Smooth muscle cell of the brain vasculature (primary cell): ENCODE measurements around the gene DBH.
A peak's percentile ranks its signal among the peaks of the same experiment; 100 is the strongest.
"Not testable (repeated sequence)": the region's sequence is repeated elsewhere in the genome, so short reads cannot be mapped to it uniquely, and the experiment has no call there.

Experiments
- DNase-seq: peaks from one replicate; pipeline ENCODE4 v3.0.0-alpha.2; 2012; ENCODE audit warnings: low read depth, low spot score

DBH gene

DNA sequence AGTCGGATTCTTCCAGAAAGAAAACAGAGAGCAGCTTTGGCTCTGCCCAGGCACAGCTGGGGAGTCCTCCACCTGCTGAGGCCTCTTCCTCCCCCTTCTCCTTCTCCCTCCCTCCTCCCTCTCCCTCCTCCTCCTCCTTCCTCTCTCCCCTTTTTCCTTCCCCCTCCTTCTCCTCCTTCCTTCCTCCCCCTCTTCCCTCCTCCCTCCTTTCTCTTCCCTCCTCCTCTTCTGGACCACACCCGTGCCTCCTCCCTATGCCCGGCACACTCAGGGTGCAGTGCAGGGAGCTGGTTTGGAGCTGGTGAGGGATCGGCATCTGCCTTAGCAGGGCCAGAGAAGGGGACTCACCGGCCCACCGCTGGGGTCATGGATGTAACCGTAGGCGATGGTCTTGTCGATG is 30.2 kb downstream of the DBH start:
- no peak for DNase-seq

DNA sequence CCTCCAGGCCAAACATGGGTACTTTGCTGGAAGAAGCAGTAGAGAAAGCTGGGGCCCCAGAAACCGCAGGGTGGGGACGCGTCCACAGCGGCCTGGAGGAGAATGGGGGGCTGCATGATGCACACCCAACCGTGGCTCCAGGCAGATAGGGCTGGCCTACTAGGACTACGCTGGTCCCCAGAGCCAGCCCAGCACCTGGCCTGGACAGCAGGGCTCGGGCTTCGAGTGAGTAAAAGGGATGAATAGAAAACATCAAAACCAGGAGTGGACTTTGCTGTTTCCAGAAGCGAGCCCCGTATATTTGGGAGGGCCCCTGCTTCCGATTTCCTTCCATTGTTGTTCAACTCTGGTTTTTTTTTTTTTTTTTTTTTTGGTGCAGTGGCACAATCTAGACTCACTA is 30.7 kb downstream of the DBH start:
- DNase-seq, result no peak

DNA sequence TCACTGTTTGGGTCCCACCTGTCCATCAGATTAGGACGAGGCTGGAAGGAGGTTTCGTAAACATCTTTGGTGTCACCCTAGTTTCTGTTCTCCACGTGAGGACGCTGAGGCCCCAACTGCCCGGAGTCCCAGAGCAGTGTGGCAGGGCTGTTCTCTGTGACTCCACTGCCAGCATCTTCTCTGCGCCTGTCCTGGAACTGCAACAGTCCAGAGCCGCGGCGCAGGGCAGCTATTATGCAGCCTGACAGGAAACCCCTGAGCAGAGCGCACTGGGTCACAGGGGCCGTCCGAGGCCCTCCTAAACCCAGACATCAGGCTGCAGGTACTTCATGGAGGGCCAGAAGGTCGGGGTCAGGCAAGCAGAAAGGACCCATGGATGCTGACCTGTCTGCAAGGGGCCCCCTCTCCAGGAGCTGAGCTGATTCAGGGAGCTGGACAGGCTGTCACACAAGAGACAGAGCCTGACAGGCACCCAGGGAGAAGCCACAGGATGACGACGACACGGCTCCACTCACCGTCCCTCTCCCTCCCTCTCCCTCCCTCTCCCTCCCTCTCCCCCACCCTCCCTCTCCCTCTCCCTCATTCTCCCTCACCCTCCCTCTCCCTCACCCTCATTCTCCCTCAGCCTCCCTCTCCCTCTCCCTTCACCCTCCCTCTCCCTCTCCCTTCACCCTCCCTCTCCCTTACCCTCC is 31.7 kb downstream of the DBH start:
- no peak for DNase-seq

DNA sequence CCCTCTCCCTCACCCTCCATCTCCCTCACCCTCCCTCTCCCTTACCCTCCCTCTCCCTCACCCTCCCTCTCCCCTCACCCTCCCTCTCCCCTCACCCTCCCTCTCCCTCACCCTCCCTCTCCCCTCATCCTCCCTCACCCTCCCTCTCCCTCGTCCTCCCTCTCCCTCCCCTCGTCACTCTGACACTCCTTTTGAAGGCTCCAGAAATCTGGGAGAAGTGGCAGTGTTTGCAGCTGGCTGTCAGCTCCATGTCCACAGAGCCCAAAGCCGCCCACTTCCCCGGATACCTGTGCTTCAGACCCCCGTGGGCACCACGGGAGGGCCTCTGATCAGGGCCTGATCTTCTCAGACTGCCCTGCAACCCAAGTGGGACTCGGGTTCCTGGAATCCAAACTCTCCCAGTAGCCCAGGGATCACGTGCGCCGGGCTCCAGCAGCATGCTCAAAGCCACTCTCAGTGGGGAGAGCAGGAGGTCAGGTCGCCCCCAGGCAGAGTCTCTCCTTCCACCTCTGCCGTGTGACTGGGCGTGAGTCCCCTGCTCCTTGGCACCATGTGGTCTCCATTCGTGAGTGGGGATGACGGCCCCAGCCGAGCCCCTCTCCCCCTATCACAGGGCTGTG is 33.1 kb downstream of the DBH start:
- DNase-seq, result no peak

DNA sequence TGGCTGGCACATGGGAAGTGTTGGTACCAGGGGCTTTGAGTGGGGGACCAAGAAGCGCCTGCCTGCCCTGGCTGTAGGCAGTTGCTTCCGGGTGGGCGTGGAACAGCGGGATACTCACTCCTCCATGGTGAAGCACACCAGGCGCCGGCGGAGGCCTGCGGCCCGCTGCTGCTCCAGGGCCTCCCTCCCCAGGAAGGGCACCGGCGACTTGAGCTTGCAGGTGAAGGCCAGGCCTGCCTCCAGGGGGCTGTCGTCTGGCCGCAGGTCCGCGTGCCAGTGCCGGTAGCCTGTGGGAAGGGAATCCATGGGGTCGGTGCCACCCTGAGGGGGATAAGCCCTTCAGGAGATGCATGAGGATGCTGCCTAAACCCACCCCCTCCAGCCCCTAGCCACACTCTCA is 34.3 kb downstream of the DBH start:
- DNase-seq, result no peak

DNA sequence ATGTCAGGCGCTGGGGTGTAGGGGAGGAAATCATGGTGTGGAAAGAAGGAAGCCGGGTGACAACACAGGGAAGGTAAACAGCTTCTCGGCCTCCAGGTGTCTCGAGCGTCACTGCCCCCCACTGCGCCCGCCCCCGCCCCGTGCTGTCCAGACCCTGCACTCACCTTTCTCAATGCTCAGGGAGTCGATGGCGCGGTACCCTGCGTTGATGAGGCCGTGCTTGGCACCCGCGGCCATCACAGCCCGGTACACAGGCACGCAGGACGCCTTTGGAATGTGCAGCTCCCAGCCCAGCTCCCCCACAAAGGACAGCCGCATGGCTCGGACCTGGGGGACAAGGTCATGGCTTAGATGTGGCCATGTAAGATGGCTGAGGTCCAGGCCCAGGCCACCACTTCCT is 35.2 kb downstream of the DBH start:
- no peak for DNase-seq

DNA sequence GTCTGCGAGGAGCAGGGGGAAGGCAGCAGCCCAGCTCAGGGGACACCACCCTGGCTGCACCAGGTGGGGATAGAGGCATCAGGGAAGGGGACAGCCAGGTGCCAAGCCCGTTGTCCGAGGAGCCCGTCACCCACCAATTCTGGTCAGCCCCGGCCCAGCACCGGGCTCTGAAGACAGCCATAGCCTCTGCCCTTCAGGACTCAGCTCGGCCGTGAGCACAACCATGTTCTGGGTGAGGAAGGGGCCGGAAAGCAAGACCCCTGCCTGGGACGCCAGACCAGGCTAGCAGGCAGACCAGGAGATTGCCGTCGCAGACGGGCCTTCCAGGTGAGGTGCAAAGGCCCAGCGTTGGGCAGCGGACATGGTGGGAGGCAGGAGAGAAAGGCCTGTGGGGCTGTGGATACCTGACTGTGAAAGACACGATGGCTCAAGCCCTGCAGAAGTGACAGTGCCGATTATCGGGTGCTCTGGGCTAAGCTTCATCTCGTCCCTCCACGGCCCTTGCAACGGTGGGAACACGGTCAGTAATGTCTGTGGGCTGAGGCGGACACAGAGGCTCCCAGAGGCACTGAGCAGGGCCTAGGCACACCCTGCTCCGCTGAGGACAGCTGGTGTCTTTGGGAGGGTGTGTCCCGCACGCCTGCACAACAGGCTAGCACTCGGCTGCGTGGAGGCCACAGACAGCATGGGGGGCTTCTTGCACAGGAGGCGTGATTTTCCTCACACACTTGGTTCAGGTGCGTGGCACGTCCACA is 36.5 kb downstream of the DBH start:
- no peak for DNase-seq

DNA sequence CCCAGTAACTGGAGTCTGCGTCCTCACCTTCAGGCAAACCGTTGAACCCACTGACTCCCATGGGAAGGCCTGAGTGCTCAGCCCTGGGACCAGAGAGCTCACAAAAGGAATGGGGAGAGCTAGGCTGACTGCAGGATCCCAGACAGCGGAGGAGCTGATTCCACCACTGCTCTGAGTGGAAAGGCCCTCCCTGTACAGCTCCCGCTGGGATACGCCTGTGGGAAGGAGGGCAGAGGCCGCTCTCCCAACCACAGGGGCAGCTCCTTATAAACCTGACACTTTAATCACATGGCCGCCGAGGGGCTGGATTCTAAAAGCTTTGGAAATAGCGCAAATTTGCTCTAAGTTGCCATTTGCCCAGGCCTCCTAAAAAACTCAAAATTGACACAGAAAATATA is 37.1 kb downstream of the DBH start:
- peak; percentile 33 for DNase-seq

DNA sequence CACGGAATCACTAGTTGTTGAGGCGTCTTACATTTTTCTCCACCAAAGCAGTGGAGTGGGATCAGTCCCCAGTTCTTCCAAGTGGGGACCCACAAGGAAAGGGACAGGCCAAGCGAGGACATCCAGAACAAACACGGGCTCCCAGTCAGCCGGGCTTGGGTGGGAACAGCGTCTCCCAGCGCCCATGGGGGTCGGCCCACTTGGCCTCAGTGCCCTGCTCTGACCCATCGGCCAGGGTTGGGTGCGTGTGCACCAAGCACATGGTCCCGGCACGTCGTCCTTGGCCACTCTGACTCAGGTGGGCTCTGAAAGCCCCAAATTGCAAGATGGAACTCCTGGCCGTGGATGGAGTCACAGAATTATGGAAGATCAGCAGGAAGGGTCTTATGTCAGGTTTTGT is 37.9 kb downstream of the DBH start:
- no peak for DNase-seq

DNA sequence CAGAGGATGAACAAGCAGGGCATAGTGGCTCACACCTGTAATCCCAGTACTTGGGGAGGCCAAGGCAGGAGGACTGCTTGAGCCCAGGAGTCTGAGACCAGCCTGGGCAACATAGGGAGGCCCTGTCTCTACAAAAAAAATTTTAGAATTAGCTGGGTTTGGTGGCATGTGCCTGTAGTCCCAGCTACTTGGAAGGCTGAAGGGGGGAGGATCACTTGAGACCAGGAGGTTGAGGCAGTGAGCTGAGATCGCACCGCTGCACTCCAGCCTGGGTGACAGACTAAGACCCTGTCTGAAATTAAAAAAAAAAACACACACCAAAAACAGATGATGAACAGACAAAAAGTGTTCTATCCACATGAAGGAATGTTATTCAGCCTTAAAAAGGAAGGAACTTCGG is 39.6 kb downstream of the DBH start:
- DNase-seq, result not testable (repeated sequence)

DNA sequence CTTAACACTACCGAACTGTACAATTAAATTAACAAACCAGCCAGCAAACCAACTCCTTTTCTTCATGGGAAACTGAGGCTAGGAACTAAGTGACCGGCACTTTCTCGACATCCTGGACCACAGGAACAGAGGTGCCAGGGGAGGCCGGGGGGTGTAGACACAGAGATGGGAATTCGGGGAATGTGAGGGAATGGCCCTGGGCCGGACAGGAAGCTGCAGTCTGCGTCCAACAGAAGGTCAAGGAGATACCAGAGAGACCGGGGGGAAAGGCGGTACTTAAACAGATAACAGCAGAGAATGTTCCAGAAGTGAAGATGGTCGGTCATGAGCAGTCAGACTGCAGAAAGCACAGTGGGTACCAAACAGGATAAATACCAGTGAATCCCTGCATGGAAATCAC is 40.3 kb downstream of the DBH start:
- no peak for DNase-seq

DNA sequence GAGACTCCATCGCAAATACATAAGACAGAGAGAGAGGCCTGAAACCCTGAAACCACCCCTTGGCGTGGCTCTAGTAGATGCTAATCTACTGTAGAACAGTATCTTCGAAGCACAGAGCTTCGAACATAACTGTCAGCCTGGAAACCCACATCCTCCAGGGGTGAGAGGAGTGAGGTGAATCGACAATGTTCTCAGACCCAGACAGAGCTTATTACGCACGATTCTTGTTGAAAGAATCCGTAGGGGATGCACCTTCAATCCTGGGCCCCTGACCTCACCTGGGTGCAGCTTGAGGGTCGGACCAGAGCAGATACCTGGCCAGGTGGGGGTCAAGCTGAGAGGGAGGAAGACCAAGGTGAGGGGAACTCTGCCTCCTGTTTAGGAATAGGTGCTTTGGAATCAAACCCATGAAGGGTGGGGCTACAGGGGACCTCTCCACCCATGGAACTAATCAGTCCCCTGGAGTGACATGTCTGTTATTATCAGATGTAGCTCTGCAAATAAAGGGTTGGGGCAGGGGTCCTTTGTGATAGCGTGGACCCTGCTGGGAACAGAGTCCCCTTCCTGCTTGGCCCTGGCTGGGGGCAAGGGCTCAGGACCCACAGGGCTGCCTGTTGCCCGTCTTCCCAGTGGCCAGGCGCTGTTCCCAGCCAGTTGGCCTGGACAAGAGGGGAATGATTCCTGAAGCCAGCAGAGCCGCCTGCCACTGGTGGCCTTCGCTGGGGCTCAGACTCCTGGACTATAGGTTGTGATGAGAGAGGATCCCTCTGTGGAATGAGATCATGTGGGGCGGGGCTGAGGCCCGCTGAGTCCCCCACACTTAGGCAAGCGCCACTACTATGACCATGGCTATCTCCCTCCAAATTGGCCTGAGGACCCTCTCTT is 41.2 kb downstream of the DBH start:
- no peak for DNase-seq

DNA sequence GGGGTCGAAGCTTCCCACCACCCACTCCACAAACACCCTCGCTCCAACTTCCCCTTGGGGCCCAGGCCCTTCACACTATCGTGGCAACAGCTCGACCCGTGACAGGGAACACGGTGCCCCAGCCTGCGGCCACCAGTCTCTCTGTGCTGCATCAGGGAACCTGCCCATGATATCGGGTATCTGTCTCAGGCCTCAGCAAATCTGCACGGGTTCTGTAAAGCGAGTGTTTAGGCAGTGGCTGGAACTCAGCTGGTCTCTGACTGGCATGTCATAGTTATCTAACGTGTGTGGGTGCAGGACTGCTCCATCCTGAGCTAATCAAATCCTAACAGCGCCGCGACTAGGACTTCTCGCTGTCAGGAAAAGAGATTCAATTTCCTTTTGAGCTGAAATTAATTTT is 42.9 kb downstream of the DBH start:
- no peak for DNase-seq

DNA sequence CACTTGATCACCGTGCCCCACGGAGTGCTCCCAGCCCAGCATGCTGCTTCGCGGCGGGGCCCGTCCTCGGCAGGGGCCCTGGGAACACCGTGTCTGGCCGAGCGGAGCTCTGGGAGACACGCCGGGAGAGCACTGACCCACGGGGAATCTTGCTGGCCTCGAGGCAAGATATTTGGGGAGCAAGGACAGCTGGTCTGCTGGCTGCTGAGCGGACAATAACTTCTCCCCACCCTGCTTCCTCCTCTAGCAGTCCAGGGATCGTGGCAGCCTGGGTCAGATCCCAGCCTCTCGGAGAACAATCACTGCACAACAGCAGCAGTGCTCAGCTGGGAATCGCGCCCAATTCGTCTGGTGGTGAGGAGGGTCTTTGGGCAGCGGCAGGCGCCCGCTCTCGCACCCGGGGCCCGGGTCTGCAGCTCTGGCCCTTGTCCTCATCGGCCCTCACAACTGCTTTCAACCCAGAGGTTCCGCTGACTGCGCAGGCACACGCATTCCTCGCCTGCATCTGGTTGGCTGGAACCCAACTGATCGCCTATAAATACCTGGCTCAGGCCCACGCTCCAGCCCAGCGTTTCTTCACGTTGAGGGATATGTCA is 43.4 kb downstream of the DBH start:
- no peak for DNase-seq

DNA sequence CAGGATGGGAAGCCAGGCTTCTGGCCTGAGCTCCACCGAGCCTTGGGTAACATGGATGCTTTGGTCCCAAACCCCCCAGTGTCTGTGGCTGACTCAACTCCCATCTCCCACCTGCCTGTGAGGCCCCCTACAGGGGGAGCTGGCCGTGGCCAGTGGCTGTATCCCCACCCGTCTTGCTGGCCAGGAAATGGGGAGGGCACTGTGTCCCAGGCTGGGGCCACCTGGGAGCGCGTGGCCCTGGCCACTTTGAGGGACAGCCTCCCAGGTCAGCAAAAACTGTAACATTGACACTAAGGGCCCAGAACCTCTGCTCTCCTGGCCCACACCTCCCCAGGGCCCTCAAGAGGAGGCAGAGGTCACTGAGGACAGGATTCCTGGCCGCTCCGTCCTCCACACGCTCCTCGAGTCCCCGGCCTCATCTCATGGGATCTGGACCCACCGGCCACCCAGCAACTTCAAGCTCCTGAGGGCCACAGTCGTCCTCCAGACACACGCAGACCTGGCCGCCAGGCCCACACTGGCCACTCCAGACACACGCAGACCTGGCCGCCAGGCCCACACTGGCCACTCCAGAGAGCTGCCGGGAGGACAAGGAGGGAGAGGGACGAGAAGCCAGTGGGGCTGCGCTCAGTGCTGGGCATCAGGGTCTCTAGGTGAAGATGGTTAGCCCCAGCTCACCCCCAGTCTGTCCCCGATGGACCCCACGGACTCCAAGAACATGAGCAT is 44.2 kb downstream of the DBH start:
- no peak for DNase-seq

DNA sequence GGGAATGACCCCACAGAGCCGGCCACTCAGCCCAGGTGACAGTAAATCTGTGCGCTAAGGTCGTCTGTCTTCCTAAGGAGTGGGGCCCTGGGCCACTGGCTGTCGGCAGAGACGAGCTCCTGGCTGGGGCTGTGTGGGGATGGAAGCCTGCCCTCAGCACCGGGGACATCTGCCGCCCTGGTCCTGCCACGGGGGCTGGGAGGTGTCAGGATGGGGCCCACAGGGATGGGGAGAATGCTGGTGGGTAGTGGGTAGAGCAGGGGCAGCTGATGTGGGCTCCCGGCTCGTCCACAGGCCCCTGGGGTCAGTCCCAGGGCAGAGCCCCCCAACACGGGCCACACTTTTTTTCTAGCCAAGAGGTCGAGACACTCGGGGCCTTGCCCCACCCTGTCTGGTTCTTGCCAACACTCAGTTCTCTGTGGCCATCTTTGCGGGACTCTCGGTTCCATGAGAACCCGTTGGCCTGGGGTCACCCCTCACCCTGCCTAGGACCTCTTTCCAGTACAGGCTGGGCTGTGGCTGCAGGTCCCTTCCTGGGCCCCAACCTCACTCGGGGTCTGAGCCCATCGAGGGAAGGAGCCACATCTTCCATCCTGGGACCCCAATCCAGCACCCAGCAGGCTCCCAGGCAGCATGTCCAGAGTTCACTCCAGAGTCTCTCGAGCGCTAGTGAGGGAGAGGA is 45.0 kb downstream of the DBH start:
- no peak for DNase-seq

DNA sequence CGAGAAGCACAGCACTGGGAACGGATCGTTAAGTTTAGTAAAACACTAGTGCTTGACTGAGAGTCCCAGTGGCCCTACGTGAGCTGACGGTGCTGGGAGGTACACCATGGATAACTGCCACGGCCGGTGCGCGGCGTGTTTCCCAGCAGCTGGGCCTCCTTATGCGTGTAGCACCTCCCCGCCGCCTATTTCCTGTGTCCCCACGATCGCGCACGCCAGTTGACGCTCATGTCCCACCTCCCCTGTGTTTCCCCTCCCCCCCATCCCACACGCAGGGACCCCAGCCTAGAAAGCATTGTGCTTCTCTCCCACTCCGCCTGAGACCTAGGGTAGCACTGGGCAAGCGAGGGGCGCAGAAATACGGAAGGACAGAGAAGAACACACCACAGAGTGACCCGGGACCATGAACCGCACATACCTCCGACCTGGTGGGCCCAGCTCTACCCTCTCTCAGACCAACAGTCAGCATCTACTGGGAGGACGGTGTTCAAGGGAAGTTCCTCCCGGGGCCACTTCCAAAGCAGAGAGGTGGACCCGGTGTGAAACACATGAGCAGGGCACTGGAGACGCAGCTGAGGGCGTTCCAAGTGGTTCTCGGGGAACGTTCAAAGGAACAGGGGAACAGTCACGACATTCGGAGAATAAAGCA is 45.6 kb downstream of the DBH start:
- no peak for DNase-seq

DNA sequence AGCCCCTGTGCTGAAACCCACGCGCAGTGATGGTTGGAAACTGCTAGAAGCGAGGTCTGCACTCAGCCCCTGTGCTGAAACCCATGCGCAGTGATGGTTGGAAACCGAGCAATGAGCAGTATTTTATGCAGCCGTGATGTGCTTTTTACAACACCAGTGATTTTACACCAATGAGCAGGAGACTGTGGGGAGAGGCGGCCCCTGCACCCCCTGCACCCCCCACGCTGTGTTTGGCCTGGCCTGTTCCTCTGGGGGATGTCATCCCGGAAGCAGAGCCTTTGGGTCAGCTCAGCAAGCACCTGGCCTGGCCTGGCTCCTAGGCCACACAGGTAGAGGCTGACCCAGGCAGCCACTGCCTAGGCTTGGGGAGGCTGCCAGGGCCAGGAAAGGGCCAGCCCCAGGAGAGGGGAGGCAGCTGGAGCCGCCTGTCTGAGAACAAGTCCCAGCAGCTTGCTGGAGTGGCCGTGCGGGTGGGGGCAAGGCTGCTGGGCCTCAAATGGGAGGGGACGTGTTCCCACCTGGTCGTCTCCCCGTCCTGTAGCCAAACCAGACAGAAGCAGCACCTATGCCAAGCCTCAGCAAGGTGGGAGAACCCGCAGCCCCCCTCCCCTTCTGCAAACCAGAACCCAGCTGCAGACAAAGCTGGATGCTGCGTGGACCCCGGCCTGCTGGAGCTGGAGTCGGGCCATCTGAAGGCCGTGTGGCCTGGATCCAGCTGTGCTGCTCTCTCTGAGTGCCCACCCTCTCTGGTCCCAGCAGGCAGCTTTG is 46.8 kb downstream of the DBH start:
- DNase-seq, result no peak

DNA sequence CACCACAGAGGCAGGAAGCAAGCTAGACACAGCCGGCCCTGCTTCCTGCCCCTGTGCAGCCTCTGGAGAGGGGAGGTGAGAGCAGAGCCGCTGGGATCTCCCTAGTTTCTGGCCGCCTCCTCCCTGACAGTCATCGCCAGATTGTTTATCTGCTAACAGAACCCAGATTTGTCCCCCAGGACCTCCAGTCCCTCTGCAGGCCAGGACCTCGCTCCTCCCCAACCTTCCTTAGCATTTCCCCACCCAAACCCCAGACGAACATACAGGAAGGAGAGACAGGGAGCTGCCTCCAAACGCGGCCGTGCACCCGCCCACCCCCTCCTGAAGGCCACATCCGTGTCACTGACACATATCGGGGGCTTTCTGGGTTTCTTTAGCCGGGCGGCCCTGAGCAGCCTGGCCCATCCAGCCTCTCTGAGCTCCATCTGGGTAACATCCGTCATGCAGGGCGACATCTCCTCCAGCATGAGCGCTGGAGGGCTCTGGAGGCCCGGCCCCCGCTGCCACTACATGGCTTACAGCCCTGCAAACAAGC is 47.5 kb downstream of the DBH start:
- no peak for DNase-seq
